B cell (primary cell): Measurements from ENCODE around the gene TNNT1. TPM values are rescaled to one million over a fixed set of nuclear protein-coding genes. Genes with fewer than 3 reads are reported as not detected.

ENCODE experiments used
- ATAC-seq: fragments of 200-7000 bp; cut with Tn5 transposase; one replicate; pipeline ENCODE4 v1.10.0; 2021; ENCODE audit warnings: low read depth, mild to moderate bottlenecking, moderate number of reproducible peaks, moderate library complexity
- CTCF ChIA-PET: fragments of 350-600 bp; sonication (Branson Sonifier 250); formaldehyde crosslinking; loops from one replicate; lab custom pipeline; 2021; ENCODE audit warnings: antibody characterized with exemption, inconsistent platforms; lab: Charles Lee
- POLR2A ChIA-PET: fragments of 350-600 bp; sonication (Branson Sonifier 250); formaldehyde crosslinking; loops from one replicate; lab custom pipeline; 2021; ENCODE audit warnings: antibody characterized with exemption; lab: Charles Lee
- DNase-seq: peaks from one replicate; pipeline ENCODE4 v3.0.0; 2013
- H2AFZ ChIP-seq: 2 replicates; pipeline ENCODE4 v1.6.1; 2012; ENCODE audit warnings: mild to moderate bottlenecking, low read depth, low read length; ENCODE audit not compliant: insufficient read depth, poor library complexity, severe bottlenecking
- H3K27ac ChIP-seq, 2 donors: 1 replicate in 1 of 2; 2 replicates in 1 of 2; pipeline ENCODE4 v1.5.1; 2012 to 2013; ENCODE audit warnings: low read length in 2 of 2, mild to moderate bottlenecking in 2 of 2, moderate library complexity in 1 of 2
- H3K27me3 ChIP-seq, 4 experiments: fragments of 200-600 bp in 1 of 4; sonication (generic) in 1 of 4; replicated peaks in 1 of 4; 1 replicate in 2 of 4; 2 replicates in 2 of 4; pipeline versions ENCODE4 v1.6.1 to v1.7.0; 2013 to 2016; ENCODE audit warnings: low read length in 3 of 4, mild to moderate bottlenecking in 2 of 4, mixed read lengths in 1 of 4, moderate library complexity in 1 of 4; ENCODE audit not compliant: insufficient read depth in 4 of 4, control insufficient read depth in 3 of 4; ENCODE audit errors: control extremely low read depth in 1 of 4
- H3K36me3 ChIP-seq, 2 experiments: replicated peaks in 1 of 2; 1 replicate in 1 of 2; 2 replicates in 1 of 2; pipeline versions ENCODE4 v1.6.1 to v1.7.1; 2013; ENCODE audit warnings: low read length in 1 of 2; ENCODE audit not compliant: insufficient read depth in 2 of 2, control insufficient read depth in 1 of 2; ENCODE audit errors: control extremely low read depth in 1 of 2, extremely low read depth in 1 of 2
- H3K4me1 ChIP-seq, 2 donors: fragments of 200-600 bp in 1 of 2; sonication (generic) in 1 of 2; 1 replicate in 1 of 2; 2 replicates in 1 of 2; pipeline versions ENCODE4 v1.5.1 to v1.6.1; 2013 to 2017; ENCODE audit warnings: low read length in 2 of 2; ENCODE audit not compliant: control insufficient read depth in 2 of 2, insufficient read depth in 2 of 2
- H3K4me2 ChIP-seq: replicated peaks from 2 replicates; pipeline ENCODE3; 2012; ENCODE audit warnings: mild to moderate bottlenecking, low read depth, low read length; ENCODE audit not compliant: poor library complexity, severe bottlenecking
- H3K4me3 ChIP-seq, 5 experiments: fragments of 200-600 bp in 1 of 5; sonication (generic) in 1 of 5; 1 replicate in 3 of 5; 2 replicates in 2 of 5; pipeline versions ENCODE4 v1.5.1 to v1.7.0; 2011 to 2016; ENCODE audit warnings: low read length in 4 of 5, mild to moderate bottlenecking in 4 of 5, low read depth in 2 of 5, control low read depth in 1 of 5, moderate library complexity in 1 of 5; ENCODE audit not compliant: insufficient read depth in 1 of 5; ENCODE audit errors: control extremely low read depth in 1 of 5, extremely low read depth in 1 of 5
- H3K79me2 ChIP-seq: fragments of 200-600 bp; sonication (generic); one replicate; pipeline ENCODE4 v1.6.0; 2016; ENCODE audit warnings: low read length; ENCODE audit not compliant: control insufficient read depth, insufficient read depth
- H3K9ac ChIP-seq: fragments of 200-600 bp; sonication (generic); 2 replicates; pipeline ENCODE4 v1.6.1; 2017; ENCODE audit warnings: mild to moderate bottlenecking, low read length, moderate library complexity
- H3K9me3 ChIP-seq, 3 donors: one replicate each; pipeline versions ENCODE4 v1.6.1 to v1.7.1; 2013; ENCODE audit warnings: low read length in 2 of 3; ENCODE audit not compliant: control insufficient read depth in 2 of 3, insufficient read depth in 1 of 3; ENCODE audit errors: control extremely low read depth in 1 of 3
- H4K20me1 ChIP-seq: 2 replicates; pipeline ENCODE4 v1.6.0; 2012; ENCODE audit warnings: mild to moderate bottlenecking, low read length; ENCODE audit not compliant: insufficient read depth, control insufficient read depth, poor library complexity, severe bottlenecking
- H3K27ac Mint-ChIP-seq: one replicate; pipeline ENCODE4 v1.8.0; 2021; ENCODE audit warnings: mixed read lengths
- H3K27me3 Mint-ChIP-seq: one replicate; pipeline ENCODE4 v1.8.0; 2021; ENCODE audit warnings: mixed read lengths
- H3K4me1 Mint-ChIP-seq: one replicate; pipeline ENCODE4 v1.8.0; 2021; ENCODE audit warnings: mixed read lengths
- H3K4me3 Mint-ChIP-seq: one replicate; pipeline ENCODE4 v1.8.0; 2021; ENCODE audit warnings: mixed read lengths
- H3K9me3 Mint-ChIP-seq: one replicate; pipeline ENCODE4 v1.8.0; 2022; ENCODE audit warnings: mixed read lengths; ENCODE audit not compliant: insufficient read depth
- CTCF ChIP-seq: fragments of 200-600 bp; IDR thresholded peaks from one replicate; pipeline ENCODE4 v1.8.0; 2022; ENCODE audit warnings: antibody characterized with exemption, mild to moderate bottlenecking
- EZH2 ChIP-seq: IDR thresholded peaks from 2 replicates; pipeline ENCODE4 v1.6.1; 2012; ENCODE audit warnings: borderline replicate concordance, low read depth, mild to moderate bottlenecking, moderate library complexity, low read length; ENCODE audit not compliant: insufficient read depth, poor library complexity, severe bottlenecking
- WGBS: methylation state at CpG from one replicate; pipeline ENCODE4 v1.1.5; 2013; ENCODE audit warnings: missing lambda C conversion rate; ENCODE audit not compliant: insufficient coverage; 5-methylcytosine and 5-hydroxymethylcytosine counted together
- intact Hi-C: fragments of 100-400 bp; cut with micrococcal nuclease; formaldehyde crosslinking; loops from one replicate; pipeline ENCODE4 v1.10.0; 2022
- polyA plus RNA-seq: library from polyadenylated mRNA; depleted of rRNA; stranded (reverse); fragments of >200 nt; gene quantifications from 2 replicates; pipeline ENCODE4 v1.2.3, GENCODE V29; 2012
- total RNA-seq, 2 donors: library from RNA; stranded (reverse); fragments of 120-200 nt in 1 of 2; gene quantifications; 1 replicate in 1 of 2; 2 replicates in 1 of 2; pipeline versions ENCODE4 v1.2.3 to v1.2.4, GENCODE V29; 2013 to 2022

Gene TNNT1
- total and polyA plus RNA-seq, 2 donors (not counting 1 experiment from before 2014, with no cell fraction given) = not detected

DNA sequence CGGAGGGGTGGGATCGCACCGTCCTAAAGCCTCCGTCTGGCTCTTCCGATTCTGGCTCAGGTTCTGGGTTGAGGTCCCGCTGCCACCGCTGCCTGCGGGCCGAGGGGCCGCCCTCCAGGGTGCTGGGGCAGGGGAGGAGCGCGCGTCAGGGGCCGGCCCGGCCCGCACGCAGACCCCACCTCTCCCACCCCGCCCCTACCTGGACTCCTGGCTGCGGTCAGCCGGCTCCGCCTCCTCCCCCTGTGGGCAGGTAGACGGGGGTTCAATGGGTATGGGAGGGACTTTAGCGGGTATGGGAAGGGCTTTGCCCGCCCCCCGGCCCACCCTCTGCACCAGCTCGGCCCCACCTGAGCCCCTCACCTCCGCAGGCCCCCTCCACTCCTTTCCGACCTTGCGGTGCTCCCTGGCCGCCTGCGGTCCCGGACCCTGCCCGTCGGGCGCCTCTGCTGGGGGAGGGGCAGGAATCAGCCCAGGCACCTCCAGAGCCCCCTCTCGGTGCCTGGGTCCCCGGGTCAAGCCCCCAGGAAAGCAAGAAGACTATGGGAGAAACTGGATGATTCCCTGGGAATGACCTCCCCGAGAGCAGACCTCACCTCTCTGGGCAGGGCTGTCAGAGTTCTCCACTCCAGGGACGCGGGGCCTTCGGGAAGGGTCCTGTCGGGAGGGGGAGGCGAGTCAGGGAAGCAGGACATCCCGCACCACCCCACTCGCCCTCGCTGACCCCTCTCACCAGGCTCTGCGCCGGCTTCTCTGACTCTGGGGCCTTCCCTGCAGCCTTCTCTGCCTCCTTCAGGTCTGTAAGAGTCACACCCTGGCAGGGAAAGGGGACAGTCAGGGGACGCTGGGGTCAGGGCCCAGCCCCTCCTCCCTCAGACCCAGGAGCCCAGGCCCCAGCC, 56.3 kb downstream of the TNNT1 start:
- Histone ChIP-seq H3K27me3 (peaks cover 0 to 10% (median 4%) of the 10 kb centered on the region in 4 experiments), H3K36me3 (peaks cover 0 to 26% of the 10 kb centered on the region in 2 experiments), H3K4me3 (no peak overlapping the region), H3K9ac (no peak overlapping the region), H3K4me1 (peaks cover 9% of the 10 kb centered on the region in 2 donors), H4K20me1 (peaks cover 48% of the 10 kb centered on the region), H2AFZ (no peak overlapping the region), H3K27ac (no peak overlapping the region), H3K4me2 (no peak overlapping the region), H3K9me3 (peaks cover 0 to 7% (median 0%) of the 10 kb centered on the region in 3 donors), H3K79me2 (no peaks in the 10 kb centered on the region)
- ATAC-seq (no peak), DNase-seq (no peak)
- POLR2A ChIA-PET = no interaction called here
- Mint-ChIP-seq H3K27me3 (peaks cover 20% of the 10 kb centered on the region), H3K4me3 (no peak overlapping the region), H3K27ac (no peak overlapping the region), H3K9me3 (no peaks in the 10 kb centered on the region), H3K4me1 (peaks cover 19% of the 10 kb centered on the region)
- CTCF ChIA-PET = no interaction called here
- no peak for TF ChIP-seq EZH2
- no peak for TF ChIP-seq CTCF
- intact Hi-C loops = no loop called here
- 98% methylated on average over 34 of the region's 49 CpGs for WGBS

DNA sequence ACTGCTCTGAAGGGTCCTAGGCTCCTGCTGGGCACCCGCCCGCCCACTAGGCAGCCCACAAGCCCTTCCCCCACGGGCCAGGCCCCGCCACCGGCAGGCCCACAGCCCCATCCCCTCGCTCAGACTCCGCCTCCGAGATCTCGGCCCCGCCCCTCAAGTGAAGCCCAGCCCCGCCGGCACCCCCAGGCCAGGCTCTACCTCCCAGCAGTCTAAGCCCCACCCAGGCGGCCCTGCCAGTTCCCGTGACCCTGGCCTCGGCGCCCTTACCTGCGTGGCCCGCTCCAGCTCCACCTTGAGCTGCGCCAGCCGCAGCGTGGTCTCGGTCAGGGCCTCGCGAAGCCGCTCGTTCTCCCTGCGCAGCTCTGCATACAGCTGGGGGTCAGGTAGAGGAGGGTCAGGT, 57.1 kb downstream of the TNNT1 start:
- peaks cover 25% of the 10 kb centered on the region for H3K27me3 Mint-ChIP-seq
- intact Hi-C loops = no loop called here
- DNase-seq (no peak), ATAC-seq (no peak)
- Histone ChIP-seq H3K4me1 (peaks cover 16% of the 10 kb centered on the region in 2 donors), H2AFZ (no peak overlapping the region), H3K36me3 (peaks cover 0 to 26% of the 10 kb centered on the region in 2 experiments), H3K4me2 (no peak overlapping the region), H4K20me1 (peaks cover 50% of the 10 kb centered on the region), H3K9me3 (peaks cover 0 to 14% (median 0%) of the 10 kb centered on the region in 3 donors), H3K9ac (no peak overlapping the region), H3K4me3 (no peak overlapping the region), H3K27ac (no peak overlapping the region), H3K27me3 (peaks cover 0 to 17% (median 8%) of the 10 kb centered on the region in 4 experiments), H3K79me2 (no peaks in the 10 kb centered on the region)
- H3K4me1 Mint-ChIP-seq = peaks cover 26% of the 10 kb centered on the region
- WGBS = 96% methylated on average over 16 of the region's 27 CpGs
- TF ChIP-seq CTCF (no peak), EZH2 (no peak)
- POLR2A ChIA-PET = no interaction called here
- CTCF ChIA-PET = no interaction called here
- H3K27ac Mint-ChIP-seq = no peak overlapping the region
- H3K9me3 Mint-ChIP-seq = no peaks in the 10 kb centered on the region
- no peak overlapping the region for H3K4me3 Mint-ChIP-seq
